Measurements from ENCODE around the gene MCFD2. TPM values are rescaled to one million over a fixed set of nuclear protein-coding genes. Genes with fewer than 3 reads are reported as not detected.

Gene MCFD2
- total and polyA plus RNA-seq, 12 donors: 29.6 to 695 (median 304) TPM

DNA sequence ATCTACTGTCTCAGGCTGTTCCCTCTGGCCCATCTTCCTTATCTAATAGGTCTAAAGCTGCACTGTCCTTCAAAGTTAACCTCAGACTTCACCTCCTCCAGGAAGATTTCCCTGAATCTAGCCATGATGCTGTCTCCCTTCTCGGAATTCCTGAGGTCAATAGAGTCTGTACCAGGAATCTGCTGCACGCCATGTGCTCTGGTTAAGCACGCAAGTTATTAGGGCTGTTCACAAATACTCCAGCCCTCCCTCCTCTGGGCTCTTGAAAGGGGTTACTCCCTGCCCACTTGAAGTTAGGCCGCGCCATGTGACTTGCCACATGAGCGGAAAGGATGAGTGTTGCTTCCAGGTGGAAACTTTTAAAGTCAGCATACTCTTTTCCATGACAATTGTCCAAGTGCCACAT is 43.6 kb downstream of the MCFD2 start:
- no peak overlapping the region for H3K4me3 ChIP-seq
- intact Hi-C loops (cut with DNase I): no loop called here
- WGBS, 4 donors: 97 to 100% (median 98%) methylated on average over 6 of the region's 6 CpGs
- no peaks in the 10 kb centered on the region for H3K36me3 ChIP-seq (replicated peaks in 1 of 2)
- peak in 1 of 7 donors; percentile 15 for DNase-seq
- peaks cover 15 to 37% of the 10 kb centered on the region in 2 donors for H3K4me1 ChIP-seq (replicated peaks in 1 of 2)
- H3K27ac ChIP-seq: no peak overlapping the region
- no peaks in the 10 kb centered on the region for H3K9me3 ChIP-seq (replicated peaks in 1 of 3)
- H3K27me3 ChIP-seq: no peaks in the 10 kb centered on the region
- no peak for TF ChIP-seq POLR2A (IDR thresholded peaks at IDR 0.05)
- TF ChIP-seq, protein P1, sequence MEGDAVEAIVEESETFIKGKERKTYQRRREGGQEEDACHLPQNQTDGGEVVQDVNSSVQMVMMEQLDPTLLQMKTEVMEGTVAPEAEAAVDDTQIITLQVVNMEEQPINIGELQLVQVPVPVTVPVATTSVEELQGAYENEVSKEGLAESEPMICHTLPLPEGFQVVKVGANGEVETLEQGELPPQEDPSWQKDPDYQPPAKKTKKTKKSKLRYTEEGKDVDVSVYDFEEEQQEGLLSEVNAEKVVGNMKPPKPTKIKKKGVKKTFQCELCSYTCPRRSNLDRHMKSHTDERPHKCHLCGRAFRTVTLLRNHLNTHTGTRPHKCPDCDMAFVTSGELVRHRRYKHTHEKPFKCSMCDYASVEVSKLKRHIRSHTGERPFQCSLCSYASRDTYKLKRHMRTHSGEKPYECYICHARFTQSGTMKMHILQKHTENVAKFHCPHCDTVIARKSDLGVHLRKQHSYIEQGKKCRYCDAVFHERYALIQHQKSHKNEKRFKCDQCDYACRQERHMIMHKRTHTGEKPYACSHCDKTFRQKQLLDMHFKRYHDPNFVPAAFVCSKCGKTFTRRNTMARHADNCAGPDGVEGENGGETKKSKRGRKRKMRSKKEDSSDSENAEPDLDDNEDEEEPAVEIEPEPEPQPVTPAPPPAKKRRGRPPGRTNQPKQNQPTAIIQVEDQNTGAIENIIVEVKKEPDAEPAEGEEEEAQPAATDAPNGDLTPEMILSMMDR (IDR thresholded peaks at IDR 0.05): no peak

DNA sequence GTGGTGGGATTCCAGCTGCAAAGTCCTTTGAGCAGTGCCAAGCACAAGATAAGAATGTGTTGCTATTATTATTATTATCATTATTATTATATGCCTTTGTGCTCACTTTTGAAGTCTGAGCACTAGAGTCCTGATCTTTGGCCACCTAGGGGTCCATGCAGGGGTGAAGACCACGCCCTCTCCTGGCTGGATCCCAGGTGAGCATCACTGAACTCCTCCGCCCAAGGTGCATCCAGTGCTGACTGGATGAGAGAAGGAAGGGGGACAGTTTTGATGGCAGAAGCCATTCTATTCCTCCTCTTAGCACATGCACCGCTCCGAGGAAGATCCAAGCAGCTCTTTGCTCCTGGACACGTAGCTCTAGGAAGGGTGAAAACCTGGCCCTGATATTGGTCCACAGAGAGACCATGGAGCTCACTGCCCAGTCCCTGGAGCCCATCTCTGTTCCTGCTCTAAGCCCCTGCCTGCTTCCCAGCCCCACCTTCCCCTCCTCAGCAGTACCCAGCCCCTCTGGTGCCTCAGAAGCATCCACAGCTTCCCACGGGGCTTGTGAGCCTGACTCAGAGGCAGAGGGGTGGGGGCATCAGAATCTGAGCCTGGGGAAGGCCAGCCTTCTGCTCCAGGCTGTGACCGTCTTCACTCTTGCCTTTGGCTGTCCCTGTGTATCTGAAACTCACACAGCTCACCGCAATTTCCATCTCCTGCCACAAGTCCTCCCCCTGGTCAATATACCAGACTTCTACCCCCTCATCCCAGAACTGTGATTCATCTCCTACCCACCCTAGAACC is 45.4 kb downstream of the MCFD2 start:
- H3K4me1 ChIP-seq (replicated peaks in 1 of 2): peaks cover 11 to 36% of the 10 kb centered on the region in 2 donors
- intact Hi-C loops (cut with DNase I): no loop called here
- no peaks in the 10 kb centered on the region for H3K27me3 ChIP-seq
- peak in 1 of 7 donors; percentile 11 for DNase-seq
- 89 to 94% (median 92%) methylated on average over 8 of the region's 8 CpGs for WGBS, 4 donors
- no peaks in the 10 kb centered on the region for H3K36me3 ChIP-seq (replicated peaks in 1 of 2)
- H3K9me3 ChIP-seq (replicated peaks in 1 of 3): no peaks in the 10 kb centered on the region
- H3K27ac ChIP-seq: no peak overlapping the region
- TF ChIP-seq POLR2A (IDR thresholded peaks at IDR 0.05): no peak
- TF ChIP-seq, protein P1 (IDR thresholded peaks at IDR 0.05): no peak
- H3K4me3 ChIP-seq: no peak overlapping the region

DNA sequence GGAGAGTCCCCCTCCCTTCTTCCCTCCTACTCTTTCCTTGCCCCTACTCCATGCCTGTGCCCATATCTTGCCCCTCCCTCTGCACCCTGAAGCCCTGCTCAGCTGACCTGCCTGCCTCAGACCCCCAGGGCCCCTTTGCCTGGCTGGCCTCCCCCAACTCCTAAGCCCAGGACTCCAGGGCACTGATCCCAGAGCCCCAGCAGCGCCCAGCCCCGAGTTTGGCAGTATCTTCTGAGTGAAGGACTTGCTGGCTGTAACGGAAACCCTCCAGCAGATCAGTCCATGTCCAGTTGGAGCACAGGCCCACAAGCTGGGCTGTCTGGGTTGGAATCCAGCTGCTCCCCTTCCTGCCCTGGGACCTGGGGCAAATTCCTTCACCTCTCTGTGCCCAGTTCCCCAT is 46.0 kb downstream of the MCFD2 start:
- intact Hi-C loops (cut with DNase I): no loop called here
- TF ChIP-seq POLR2A (IDR thresholded peaks at IDR 0.05): no peak
- TF ChIP-seq, protein P1 (IDR thresholded peaks at IDR 0.05): no peak
- Histone ChIP-seq H3K9me3 (replicated peaks in 1 of 3) (no peaks in the 10 kb centered on the region), H3K36me3 (replicated peaks in 1 of 2) (no peaks in the 10 kb centered on the region), H3K27ac (no peak overlapping the region), H3K4me1 (replicated peaks in 1 of 2) (peaks cover 11 to 30% of the 10 kb centered on the region in 2 donors), H3K4me3 (no peak overlapping the region), H3K27me3 (no peaks in the 10 kb centered on the region)
- no peak for DNase-seq
- 71 to 85% (median 76%) methylated on average over 2 to 3 of the region's 3 CpGs for WGBS, 4 donors

DNA sequence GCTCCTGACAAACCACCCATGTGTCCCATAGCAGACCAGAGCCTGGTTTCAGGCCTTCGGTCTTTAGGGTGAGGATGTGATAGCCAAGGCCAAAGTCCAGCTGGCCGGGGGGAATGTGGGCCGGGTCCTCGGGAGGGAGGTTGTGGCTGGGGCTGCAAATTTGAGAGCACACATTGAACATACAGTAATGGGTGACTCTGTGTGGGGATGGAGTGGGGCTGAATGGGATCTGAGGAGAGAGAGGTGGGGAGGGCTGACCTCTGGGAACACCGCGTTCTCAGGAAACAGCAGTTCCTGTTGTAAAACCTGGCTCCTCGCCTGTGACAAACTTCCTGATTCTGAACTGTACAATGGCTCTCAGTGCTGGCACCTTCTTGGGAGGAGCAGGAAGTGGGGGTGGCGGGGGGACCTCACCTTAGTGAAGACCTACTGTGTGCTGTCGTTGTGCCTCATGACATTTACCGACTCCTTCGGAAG is 48.8 kb downstream of the MCFD2 start:
- TF ChIP-seq, protein P1 (IDR thresholded peaks at IDR 0.05): no peak
- no peak for TF ChIP-seq POLR2A (IDR thresholded peaks at IDR 0.05)
- H3K9me3 ChIP-seq (replicated peaks in 1 of 3): no peaks in the 10 kb centered on the region
- H3K36me3 ChIP-seq (replicated peaks in 1 of 2): no peaks in the 10 kb centered on the region
- H3K27me3 ChIP-seq: no peaks in the 10 kb centered on the region
- peak in 6 of 7 donors; percentile 55 to 88 (median 66) for DNase-seq
- intact Hi-C loops (cut with DNase I): no loop called here
- WGBS, 4 donors: 57 to 66% (median 62%) methylated on average over 10 to 11 of the region's 11 CpGs
- peak overlapping the region in 3 of 5 donors; percentile 36 to 69 (median 57) for H3K27ac ChIP-seq
- no peak overlapping the region for H3K4me3 ChIP-seq
- H3K4me1 ChIP-seq (replicated peaks in 1 of 2): peaks cover 0 to 13% of the 10 kb centered on the region in 2 donors

Data from adrenal gland (tissue), 12 donors.